NCI-H446 (cell line): Measurements from ENCODE around the gene HMGN4.
"Not testable (repeated sequence)": the region's sequence is repeated elsewhere in the genome, so short reads cannot be mapped to it uniquely, and the experiment has no call there.

ENCODE experiments used
- DNase-seq, 2 experiments: peaks; one replicate each; lab custom pipeline; 2025; lab: John Stamatoyannopoulos, UW

The HMGN4 gene

DNA sequence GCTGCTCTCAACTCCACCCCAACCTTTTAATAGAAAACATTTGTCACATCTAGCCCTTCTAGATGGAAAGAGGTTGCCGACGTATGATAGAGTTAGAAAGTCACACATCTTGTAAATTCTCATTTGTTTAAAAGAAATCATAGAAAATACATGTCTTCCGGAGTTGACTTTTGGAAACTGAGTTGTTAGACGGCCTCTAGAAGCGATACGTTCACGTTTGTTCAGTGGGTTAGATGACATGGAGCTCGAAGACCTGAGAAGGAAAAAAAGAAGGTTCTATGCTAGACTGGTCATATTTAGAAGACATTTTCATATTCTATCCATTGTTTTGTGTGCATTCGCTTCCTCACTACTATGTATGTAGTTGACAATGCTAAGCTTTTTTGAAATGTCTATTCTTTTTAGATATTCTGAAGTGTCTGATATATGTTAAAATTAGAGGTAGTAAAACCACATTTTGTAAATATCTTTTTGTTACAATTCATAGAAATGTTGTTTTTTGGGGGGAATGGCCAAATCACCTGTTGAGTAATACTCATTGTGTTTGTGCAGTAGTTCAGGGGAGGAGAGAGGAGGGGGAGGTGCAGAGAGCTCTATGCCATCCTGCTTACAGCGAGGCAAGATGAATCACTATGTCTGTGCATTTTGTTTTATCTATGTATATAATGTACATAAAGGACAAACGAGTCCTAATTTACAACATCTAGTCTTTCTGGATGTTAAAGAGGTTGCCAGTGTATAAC, 15.5 kb upstream of the HMGN4 start:
- DNase-seq = peak in 1 of 2 experiments; percentile 16

GRCh38 chr6:26524314-26524713, 13.9 kb upstream of the HMGN4 start:
- not testable (repeated sequence) for DNase-seq

DNA sequence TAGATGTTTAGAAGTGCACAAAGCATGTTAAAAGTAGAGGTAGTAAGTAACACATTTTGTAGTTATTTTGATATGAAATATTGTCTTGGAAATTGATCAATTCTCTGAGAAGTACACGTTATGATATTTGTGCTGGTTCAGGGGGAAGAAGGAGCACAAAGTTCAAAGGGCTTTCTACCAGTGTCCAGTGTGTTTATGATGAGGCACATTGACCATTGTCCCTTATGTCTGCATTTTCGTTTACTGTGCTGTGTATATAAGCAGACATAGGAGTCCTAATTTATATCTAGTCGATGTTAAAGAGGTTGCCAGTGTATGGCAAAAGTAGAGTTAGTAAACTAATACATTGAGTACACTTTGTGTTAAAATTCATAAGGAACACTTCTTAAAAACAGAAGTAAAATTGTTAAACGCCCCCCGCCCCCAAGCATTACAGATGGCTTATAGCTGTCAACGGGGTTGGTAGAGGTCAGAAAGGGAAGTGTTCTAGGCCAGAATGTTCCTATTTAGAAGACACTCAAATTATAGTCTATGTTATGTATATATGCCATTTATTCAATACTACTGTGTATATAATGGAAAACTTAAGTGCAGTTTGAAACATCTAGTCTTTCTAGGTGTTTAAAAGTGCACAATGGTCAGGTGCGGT, 13.3 kb upstream of the HMGN4 start:
- DNase-seq = no peak

- DNase-seq = no peak
These were observed 12.3 kb upstream of the HMGN4 start for GRCh38 chr6:26525838-26526237.

- no peak for DNase-seq
These were observed 11.2 kb upstream of the HMGN4 start for GRCh38 chr6:26526928-26527327.

DNA sequence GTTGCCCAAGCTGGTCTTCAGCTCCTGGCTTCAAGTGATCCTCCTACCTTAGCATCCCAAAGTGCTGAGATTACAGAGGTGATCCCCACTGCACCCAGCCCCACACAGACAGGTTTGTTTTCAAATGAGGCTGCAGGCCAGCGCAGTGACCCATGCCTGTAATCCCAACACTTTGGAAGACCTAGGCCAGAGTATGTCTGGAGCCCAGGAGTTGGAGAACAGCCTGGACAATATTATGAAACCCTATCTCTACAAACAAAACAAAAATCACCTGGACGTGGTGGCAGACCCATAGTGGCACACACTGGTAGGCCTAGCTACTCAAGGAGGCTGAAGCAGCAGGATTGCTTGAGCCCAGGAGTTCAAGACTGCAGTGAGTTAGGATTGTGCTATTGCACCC, 8.0 kb upstream of the HMGN4 start:
- DNase-seq = no peak

DNA sequence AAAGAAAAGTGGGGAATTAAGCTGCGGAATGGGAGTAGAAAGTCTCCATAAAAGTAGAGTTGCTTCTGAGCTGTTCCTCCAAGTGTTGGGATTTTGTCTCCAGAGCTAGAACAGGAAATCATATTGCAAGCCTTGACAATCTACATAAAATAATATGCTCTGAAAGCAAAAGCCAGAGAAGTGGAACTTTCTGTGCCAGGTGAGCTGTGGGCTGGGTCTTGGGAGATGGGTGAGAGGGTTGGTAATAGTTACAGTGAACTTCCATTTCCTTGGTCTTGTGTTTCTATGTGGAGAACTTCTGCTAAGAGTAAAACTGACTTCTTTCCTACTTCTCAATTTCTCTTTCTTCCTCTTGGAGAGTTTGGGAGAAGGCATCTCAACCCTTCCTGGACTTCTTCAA, 6.3 kb upstream of the HMGN4 start:
- no peak for DNase-seq

DNA sequence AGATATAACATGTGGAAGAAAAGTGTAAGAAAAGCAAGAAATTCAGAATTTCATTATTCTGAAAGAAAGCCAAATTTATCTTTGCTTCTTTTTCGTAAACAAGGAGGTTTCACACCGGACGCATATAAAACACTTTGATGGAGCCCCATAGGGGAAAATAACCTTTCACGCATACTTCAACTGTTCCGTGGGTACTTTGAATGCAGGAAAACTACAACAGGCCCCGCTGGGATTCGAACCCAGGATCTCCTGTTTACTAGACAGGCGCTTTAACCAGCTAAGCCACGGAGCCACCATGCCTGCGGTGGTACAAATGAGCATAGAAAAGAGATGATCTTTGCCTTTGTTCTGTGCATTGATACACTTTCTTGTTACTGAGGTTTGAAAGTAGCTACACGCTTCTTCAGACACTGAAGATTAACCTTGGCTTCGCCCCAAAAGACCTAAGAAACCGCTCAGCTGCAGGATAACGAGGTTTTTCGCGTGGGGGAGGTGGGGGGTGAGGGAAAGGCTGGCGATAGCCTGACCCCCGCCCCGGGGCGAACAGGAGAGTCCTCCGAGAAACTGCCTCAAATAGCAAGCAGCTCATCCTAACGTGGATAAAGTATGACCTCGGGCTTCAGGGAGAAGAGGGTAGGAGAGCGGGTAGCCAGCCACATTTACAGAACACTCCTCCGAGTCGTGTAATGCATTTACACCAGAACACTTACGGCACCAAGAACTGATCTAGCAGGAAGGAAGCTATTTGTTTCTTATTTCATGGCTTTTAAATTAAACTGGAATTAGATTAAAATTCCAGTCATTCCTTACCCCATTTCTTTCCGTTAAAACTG, 5.3 kb upstream of the HMGN4 start:
- peak; percentile 95 for DNase-seq

GRCh38 chr6:26533532-26533931, 4.6 kb upstream of the HMGN4 start:
- DNase-seq = no peak

- DNase-seq = peak; percentile 19 to 70
These were observed 3.3 kb upstream of the HMGN4 start for GRCh38 chr6:26534681-26535465.

GRCh38 chr6:26536571-26537159, 1.5 kb upstream of the HMGN4 start:
- DNase-seq = peak; percentile 48 to 64

GRCh38 chr6:26537160-26537845, 863 bp upstream of the HMGN4 start:
- DNase-seq = peak; percentile 94 to 98

GRCh38 chr6:26538572-26538902, 371 bp downstream of the HMGN4 start:
- DNase-seq = peak in 1 of 2 experiments; percentile 52

GRCh38 chr6:26539071-26539615, 977 bp downstream of the HMGN4 start:
- DNase-seq = no peak

GRCh38 chr6:26541579-26541978, 3.4 kb downstream of the HMGN4 start:
- DNase-seq = no peak

DNA sequence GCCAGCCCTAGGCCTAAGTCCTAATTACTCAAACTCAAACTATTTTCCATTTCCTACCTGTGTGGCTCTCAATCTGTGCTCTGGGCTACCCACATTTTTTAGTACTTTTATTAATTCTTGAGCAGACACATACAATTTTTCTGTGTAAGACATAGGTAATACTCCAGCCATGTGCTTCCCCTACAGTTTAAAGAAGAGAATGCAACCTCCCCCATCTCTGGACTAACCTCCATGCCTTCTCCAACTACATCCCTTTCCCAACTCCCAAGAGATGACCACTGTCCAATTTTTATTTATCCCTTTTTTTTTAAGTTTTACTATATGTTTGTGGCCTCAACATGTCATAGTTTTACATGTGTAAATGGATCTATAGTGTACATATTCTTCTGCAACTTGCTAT, 5.8 kb downstream of the HMGN4 start:
- no peak for DNase-seq

- no peak for DNase-seq
These were observed 6.3 kb downstream of the HMGN4 start for GRCh38 chr6:26544473-26544872.

DNA sequence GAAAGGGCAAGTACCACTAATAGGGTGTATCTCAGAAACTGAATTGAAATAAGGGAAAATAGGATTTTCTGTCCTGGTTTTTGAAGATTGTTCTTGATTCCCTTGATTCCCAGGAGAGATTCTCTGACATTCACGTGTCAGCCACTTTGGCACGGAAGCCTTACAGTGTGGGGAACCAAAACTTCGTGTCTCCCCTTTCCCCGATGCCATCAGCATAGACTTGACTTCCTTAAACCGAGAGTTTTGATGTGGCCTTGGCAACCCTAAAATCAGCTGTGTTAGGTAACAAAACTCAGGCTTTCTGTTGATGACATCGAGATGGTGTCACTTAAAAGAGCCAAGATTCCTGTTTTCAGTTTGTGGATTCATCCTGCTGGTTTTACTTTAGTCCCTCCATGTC, 7.5 kb downstream of the HMGN4 start:
- DNase-seq = no peak

DNA sequence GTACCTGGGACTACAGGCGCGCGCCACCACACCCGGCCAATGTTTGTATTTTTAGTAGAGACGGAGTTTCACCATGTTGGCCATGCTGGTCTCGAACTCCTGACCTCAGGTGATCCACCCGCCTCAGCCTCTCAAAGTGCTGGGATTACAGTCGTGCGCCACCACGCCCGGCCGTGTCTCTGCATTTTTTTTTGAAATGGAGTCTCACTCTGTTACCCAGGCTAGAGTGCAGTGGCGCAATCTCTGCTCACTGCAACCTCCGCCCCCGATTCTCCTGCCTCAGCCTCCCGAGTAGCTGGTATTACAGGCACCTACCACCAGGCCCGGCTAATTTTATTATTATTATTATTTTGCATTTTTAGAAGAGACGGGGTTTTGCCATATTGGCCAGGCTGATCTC, 9.2 kb downstream of the HMGN4 start:
- not testable (repeated sequence) for DNase-seq

DNA sequence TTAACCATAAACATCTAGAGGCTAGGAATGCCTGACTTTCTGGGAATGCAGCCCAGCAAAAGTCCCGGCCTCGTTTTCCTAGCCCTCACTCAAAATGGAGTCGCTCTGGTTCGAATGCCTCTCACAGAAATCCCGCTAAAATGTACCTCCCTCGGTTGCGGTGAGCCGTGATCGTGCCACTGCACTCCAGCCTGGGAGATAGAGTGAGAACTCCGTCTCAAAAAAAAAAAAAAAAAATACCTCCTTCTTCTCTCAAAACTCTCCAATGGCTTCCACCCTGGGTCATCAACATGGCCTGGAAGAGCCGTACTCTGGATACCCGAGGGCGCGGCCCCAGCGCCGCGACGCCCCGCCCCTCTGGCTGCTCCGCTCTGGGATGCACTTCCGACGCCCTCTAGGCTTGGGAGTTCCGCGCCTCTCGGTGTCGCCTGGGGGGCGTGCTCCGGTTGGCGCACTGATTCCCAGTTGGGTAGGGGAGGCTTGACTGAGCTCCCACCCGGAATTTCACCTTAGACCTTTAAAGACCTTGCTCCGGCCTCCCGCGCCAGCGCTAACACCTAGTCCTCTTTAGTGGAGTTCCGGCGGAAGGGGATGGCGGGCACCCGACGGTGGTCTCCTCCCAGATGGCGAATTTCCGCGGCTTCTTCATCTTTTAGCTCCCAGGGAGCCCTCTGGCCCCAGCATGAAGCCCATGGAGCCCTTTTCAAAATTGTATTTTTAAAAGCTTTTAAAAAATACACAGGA, 12.3 kb downstream of the HMGN4 start:
- DNase-seq = no peak
